NCI-H2081 treated with DMSO at 0.1 percent for 48 hours (cell line): ENCODE measurements around the gene LRGUK.
"Not testable (repeated sequence)": the region's sequence is repeated elsewhere in the genome, so short reads cannot be mapped to it uniquely, and the experiment has no call there.

Experiments used
- DNase-seq: peaks from one replicate; lab custom pipeline; 2025; lab: John Stamatoyannopoulos, UW

The LRGUK gene

GRCh38 chr7:134187893-134188292 lies 60.8 kb downstream of the LRGUK start:
- DNase-seq = no peak

GRCh38 chr7:134188311-134188710 lies 61.2 kb downstream of the LRGUK start:
- no peak for DNase-seq

- DNase-seq = no peak
Observed at GRCh38 chr7:134189559-134189958, 62.4 kb downstream of the LRGUK start.

GRCh38 chr7:134191876-134192275 lies 64.7 kb downstream of the LRGUK start:
- no peak for DNase-seq

- no peak for DNase-seq
Observed at GRCh38 chr7:134193240-134193639, 66.1 kb downstream of the LRGUK start.

- DNase-seq = no peak
Observed at GRCh38 chr7:134195252-134195651, 68.1 kb downstream of the LRGUK start.

GRCh38 chr7:134196439-134196838 lies 69.3 kb downstream of the LRGUK start:
- no peak for DNase-seq

- no peak for DNase-seq
Observed at GRCh38 chr7:134197345-134197744, 70.2 kb downstream of the LRGUK start.

- DNase-seq = no peak
Observed at GRCh38 chr7:134200970-134201369, 73.8 kb downstream of the LRGUK start.

- no peak for DNase-seq
Observed at GRCh38 chr7:134201569-134202261, 74.6 kb downstream of the LRGUK start.

GRCh38 chr7:134203186-134203889 lies 76.2 kb downstream of the LRGUK start:
- DNase-seq = no peak

- DNase-seq = no peak
Observed at GRCh38 chr7:134209322-134210015, 82.3 kb downstream of the LRGUK start.

- DNase-seq = no peak
Observed at GRCh38 chr7:134210227-134210626, 83.1 kb downstream of the LRGUK start.

- no peak for DNase-seq
Observed at GRCh38 chr7:134210976-134211663, 84.0 kb downstream of the LRGUK start.

- DNase-seq = no peak
Observed at GRCh38 chr7:134211817-134212216, 84.7 kb downstream of the LRGUK start.

GRCh38 chr7:134212576-134213546 lies 85.7 kb downstream of the LRGUK start:
- no peak for DNase-seq

GRCh38 chr7:134220236-134220635 lies 93.1 kb downstream of the LRGUK start:
- DNase-seq = no peak

- DNase-seq = not testable (repeated sequence)
Observed at GRCh38 chr7:134231296-134231695, 104.2 kb downstream of the LRGUK start.

GRCh38 chr7:134234216-134234615 lies 107.1 kb downstream of the LRGUK start:
- DNase-seq = no peak

- no peak for DNase-seq
Observed at GRCh38 chr7:134245253-134245652, 118.1 kb downstream of the LRGUK start.

- DNase-seq = no peak
Observed at GRCh38 chr7:134246347-134246746, 119.2 kb downstream of the LRGUK start.
